IPS-18c (cell line): Measurements from ENCODE around the gene ZW10.

Experiments
- H3K4me3 ChIP-seq: 2 replicates; pipeline ENCODE4 v1.7.0; 2013; ENCODE audit warnings: low read depth, mild to moderate bottlenecking, low read length, moderate library complexity; ENCODE audit not compliant: insufficient read depth
- H3K9me3 ChIP-seq: one replicate; pipeline ENCODE4 v1.6.1; 2013; ENCODE audit warnings: mild to moderate bottlenecking, low read length, moderate library complexity; ENCODE audit not compliant: control insufficient read depth, insufficient read depth

Gene ZW10

DNA sequence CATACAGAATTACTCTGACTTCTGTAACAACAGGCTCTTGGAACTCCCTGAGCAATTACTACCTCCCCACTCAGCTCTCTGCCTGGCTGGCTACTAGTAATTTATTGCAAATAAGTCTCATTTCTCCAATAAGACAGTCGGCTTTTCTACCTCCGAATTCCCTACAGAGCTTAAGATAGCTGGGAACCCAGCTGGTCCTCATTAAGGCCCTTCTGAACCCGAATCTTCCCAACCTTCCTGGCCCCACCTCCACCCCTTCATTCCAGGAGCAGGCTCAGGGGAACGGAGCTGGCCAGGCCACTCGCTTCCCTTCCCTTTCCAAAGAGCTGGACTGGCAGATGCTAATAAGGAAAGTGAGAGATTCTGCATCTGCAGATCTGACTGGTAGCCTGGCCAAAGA lies 89.0 kb downstream of the ZW10 start:
- Histone ChIP-seq H3K4me3 (no peak overlapping the region), H3K9me3 (no peaks in the 10 kb centered on the region)

DNA sequence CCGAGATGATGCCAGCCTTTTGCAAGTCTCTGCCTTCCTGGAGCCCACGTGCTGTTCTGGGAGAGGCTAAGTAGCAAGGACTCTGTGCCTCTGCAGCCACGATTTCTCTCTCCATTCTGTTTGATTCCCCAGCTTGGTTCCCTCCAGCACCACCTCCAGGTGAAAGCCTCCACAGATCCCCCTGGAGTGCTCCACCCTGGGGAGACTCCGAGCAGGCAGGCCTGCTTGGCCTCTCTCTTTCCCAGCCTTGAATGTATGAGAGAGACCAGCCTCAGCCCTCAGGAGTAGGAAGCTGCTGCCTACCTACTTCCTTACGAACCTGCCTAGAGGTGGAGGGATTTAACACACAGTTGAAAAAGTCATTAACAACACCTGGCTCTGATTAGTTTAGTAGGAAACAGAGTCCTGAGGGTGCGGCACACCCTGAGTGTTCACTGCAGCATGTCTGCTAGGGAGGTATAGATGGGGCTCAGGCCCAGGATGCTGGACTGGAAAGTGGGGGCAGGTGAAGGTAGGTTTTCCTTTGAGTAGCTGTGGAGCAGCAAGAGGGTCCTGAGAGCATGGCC lies 89.9 kb downstream of the ZW10 start:
- Histone ChIP-seq H3K4me3 (no peak overlapping the region), H3K9me3 (no peaks in the 10 kb centered on the region)
